Trophoblast cell (in vitro differentiated cells and primary cell): ENCODE results near the gene ATG2B.

Experiments
- DNase-seq, 2 donors: peaks; one replicate each; pipeline ENCODE4 v3.0.0-alpha.2; 2016
- H2AFZ ChIP-seq: 2 replicates; pipeline ENCODE4 v1.6.1; 2013; ENCODE audit warnings: low read length, moderate library complexity, mild to moderate bottlenecking; ENCODE audit not compliant: insufficient read depth, poor library complexity
- H2AK5ac ChIP-seq: 2 replicates; pipeline ENCODE4 v1.6.1; 2013; ENCODE audit warnings: mild to moderate bottlenecking, low read length
- H2BK120ac ChIP-seq: 2 replicates; pipeline ENCODE4 v1.6.1; 2013; ENCODE audit warnings: low read length, mild to moderate bottlenecking, moderate library complexity; ENCODE audit not compliant: insufficient read depth, poor library complexity
- H2BK12ac ChIP-seq: 2 replicates; pipeline ENCODE4 v1.6.1; 2013; ENCODE audit warnings: mild to moderate bottlenecking, low read length, moderate library complexity
- H2BK5ac ChIP-seq: 2 replicates; pipeline ENCODE4 v1.6.1; 2013; ENCODE audit warnings: low read length, low read depth, moderate library complexity, mild to moderate bottlenecking; ENCODE audit not compliant: poor library complexity
- H3K14ac ChIP-seq: 2 replicates; pipeline ENCODE4 v1.6.1; 2013; ENCODE audit warnings: mild to moderate bottlenecking, low read length
- H3K18ac ChIP-seq: 2 replicates; pipeline ENCODE4 v1.6.1; 2013; ENCODE audit warnings: mild to moderate bottlenecking, low read length
- H3K23ac ChIP-seq: 2 replicates; pipeline ENCODE4 v1.6.1; 2013; ENCODE audit warnings: low read length
- H3K27ac ChIP-seq: 2 replicates; pipeline ENCODE4 v1.5.1; 2013; ENCODE audit warnings: low read depth, mild to moderate bottlenecking, inconsistent platforms, low read length, moderate library complexity
- H3K27me3 ChIP-seq: 2 replicates; pipeline ENCODE4 v1.6.1; 2013; ENCODE audit warnings: inconsistent platforms, mild to moderate bottlenecking, low read length, moderate library complexity; ENCODE audit not compliant: insufficient read depth
- H3K36me3 ChIP-seq, 2 experiments: 1 replicate in 1 of 2; 2 replicates in 1 of 2; pipeline ENCODE4 v1.6.1; 2013; ENCODE audit warnings: low read length in 2 of 2, mild to moderate bottlenecking in 2 of 2, moderate library complexity in 1 of 2; ENCODE audit not compliant: insufficient read depth in 2 of 2, control insufficient read depth in 1 of 2
- H3K4ac ChIP-seq: 2 replicates; pipeline ENCODE4 v1.6.1; 2013; ENCODE audit warnings: low read depth, mild to moderate bottlenecking, low read length, moderate library complexity
- H3K4me1 ChIP-seq, 2 experiments: 1 replicate in 1 of 2; 2 replicates in 1 of 2; pipeline ENCODE4 v1.6.1; 2013; ENCODE audit warnings: low read length in 2 of 2, mild to moderate bottlenecking in 2 of 2, moderate library complexity in 1 of 2; ENCODE audit not compliant: insufficient read depth in 2 of 2, control insufficient read depth in 1 of 2
- H3K4me2 ChIP-seq: 2 replicates; pipeline ENCODE4 v1.6.1; 2013; ENCODE audit warnings: inconsistent platforms, mild to moderate bottlenecking, low read length, moderate library complexity
- H3K4me3 ChIP-seq: 2 replicates; pipeline ENCODE4 v1.5.1; 2013; ENCODE audit warnings: mild to moderate bottlenecking, low read depth, low read length, inconsistent platforms
- H3K79me1 ChIP-seq: one replicate; pipeline ENCODE4 v1.6.1; 2013; ENCODE audit warnings: low read length
- H3K79me2 ChIP-seq: 2 replicates; pipeline ENCODE4 v1.6.1; 2013; ENCODE audit warnings: low read length, mild to moderate bottlenecking; ENCODE audit not compliant: control insufficient read depth, insufficient read depth, poor library complexity
- H3K9ac ChIP-seq: 2 replicates; pipeline ENCODE4 v1.6.1; 2013; ENCODE audit warnings: mild to moderate bottlenecking, low read length
- H3K9me3 ChIP-seq: 2 replicates; pipeline ENCODE4 v1.6.1; 2013; ENCODE audit warnings: low read depth, mild to moderate bottlenecking, control low read depth, inconsistent platforms, low read length; ENCODE audit not compliant: insufficient read depth
- H4K12ac ChIP-seq: 2 replicates; pipeline ENCODE4 v1.6.1; 2013; ENCODE audit warnings: low read depth, mild to moderate bottlenecking, low read length, moderate library complexity
- H4K8ac ChIP-seq: 2 replicates; pipeline ENCODE4 v1.6.1; 2013; ENCODE audit warnings: low read depth, mild to moderate bottlenecking, low read length, moderate library complexity
- H4K91ac ChIP-seq: one replicate; pipeline ENCODE4 v1.6.1; 2013; ENCODE audit warnings: low read depth, mild to moderate bottlenecking, low read length, moderate library complexity
- WGBS: extraction: QIAGEN DNeasy Blood & Tissue Kit; methylation state at CpG from one replicate; pipeline ENCODE4 v1.1.7; 2013; ENCODE audit warnings: missing lambda C conversion rate; ENCODE audit not compliant: insufficient read length, insufficient coverage; ENCODE audit errors: extremely low coverage; 5-methylcytosine and 5-hydroxymethylcytosine counted together

Gene ATG2B

DNA sequence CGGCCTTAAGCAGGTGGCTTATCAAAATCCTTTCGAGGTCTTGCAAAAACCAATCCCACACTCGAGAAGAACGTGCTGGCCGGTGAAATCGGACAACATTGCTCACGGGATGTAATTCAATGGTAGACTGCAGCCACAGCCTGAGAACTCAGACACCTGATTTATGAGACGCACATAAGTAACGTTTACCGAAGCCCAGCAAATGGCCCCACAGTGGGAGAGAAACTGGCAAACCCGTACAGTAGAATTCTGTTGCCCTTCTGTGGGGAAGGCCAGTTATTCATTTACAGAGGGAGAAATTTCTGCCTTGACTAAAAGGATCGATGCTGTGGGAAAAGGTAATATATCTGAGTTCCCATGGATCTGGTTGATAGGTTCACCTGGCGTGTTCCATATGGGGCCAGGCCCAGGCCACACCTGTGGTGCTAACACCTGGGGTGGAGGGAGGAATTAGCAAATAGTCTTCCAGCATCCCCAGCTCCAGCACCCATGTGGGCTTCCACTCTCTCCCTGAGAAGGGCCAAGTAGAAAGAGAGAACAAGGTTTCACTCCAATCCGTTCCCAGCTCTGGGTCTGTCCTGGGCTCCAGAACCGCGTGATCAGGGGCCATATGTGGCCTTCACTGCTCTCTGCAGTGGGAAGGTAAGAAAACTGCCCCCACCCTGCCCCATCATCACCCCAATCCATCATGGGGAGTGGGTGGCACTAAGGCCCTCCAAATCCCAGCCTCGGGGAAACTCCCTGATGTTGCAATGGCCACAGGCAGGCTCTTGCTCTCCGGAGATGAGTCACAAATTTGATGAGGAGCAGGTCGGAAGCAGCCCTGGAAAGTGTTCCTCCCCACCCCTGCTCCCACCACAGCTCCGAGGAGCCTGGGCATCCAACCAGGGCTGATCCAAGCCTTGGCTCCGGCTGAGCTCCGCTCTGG lies 94.4 kb downstream of the ATG2B start:
- Histone ChIP-seq H3K9ac (no peak overlapping the region), H3K4ac (peak overlapping the region; percentile 73), H3K27ac (peak overlapping the region; percentile 37), H3K36me3 (peaks cover 0 to 3% of the 10 kb centered on the region in 2 experiments), H4K12ac (no peak overlapping the region), H3K4me3 (no peak overlapping the region), H3K23ac (no peak overlapping the region), H2BK120ac (peak overlapping the region; percentile 86), H3K14ac (peak overlapping the region; percentile 72), H4K8ac (peak overlapping the region; percentile 77), H2AFZ (no peak overlapping the region), H3K18ac (peak overlapping the region; percentile 88), H2BK5ac (peak overlapping the region; percentile 95), H2BK12ac (peak overlapping the region; percentile 95), H3K4me1 (peaks cover 27 to 34% of the 10 kb centered on the region in 2 experiments), H3K4me2 (no peak overlapping the region), H4K91ac (peak overlapping the region; percentile 96), H3K79me2 (peaks cover 5% of the 10 kb centered on the region), H3K9me3 (no peaks in the 10 kb centered on the region), H3K27me3 (no peaks in the 10 kb centered on the region), H3K79me1 (peaks cover 55% of the 10 kb centered on the region), H2AK5ac (peak overlapping the region; percentile 81)
- WGBS, result no CpG with 5 or more reads among the region's 22 CpGs
- no peak for DNase-seq

DNA sequence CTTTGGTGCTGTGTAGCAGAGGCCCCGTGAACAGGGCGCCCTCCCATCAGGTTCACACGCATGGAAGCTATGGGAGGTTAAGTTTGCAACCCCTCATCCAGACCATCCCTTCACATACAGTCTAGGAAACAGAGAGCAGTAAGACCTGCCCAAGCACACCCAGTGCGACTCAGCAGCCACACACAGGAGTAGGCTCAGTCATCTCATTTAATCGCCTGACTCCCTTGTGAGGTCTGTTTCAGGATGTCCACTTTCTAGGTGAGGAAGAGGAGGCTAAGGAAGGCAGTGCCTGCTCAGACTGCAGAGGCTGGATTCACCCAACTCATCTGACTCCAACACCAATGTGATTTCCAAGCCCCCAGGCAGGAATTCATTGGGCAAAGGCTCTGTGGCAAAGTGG lies 95.2 kb downstream of the ATG2B start:
- peak overlapping the region; percentile 91 for H2BK12ac ChIP-seq
- H3K36me3 ChIP-seq, result peaks cover 0 to 3% of the 10 kb centered on the region in 2 experiments
- H3K79me2 ChIP-seq, result peaks cover 5% of the 10 kb centered on the region
- H4K91ac ChIP-seq, result peak overlapping the region; percentile 96
- H3K27me3 ChIP-seq, result no peaks in the 10 kb centered on the region
- no peak overlapping the region for H3K4me3 ChIP-seq
- H2BK120ac ChIP-seq, result peak overlapping the region; percentile 70
- H3K18ac ChIP-seq, result peak overlapping the region; percentile 73
- H3K79me1 ChIP-seq, result peaks cover 49% of the 10 kb centered on the region
- peak overlapping the region; percentile 73 for H3K14ac ChIP-seq
- peak overlapping the region; percentile 72 for H2AK5ac ChIP-seq
- peak overlapping the region; percentile 15 for H2BK5ac ChIP-seq
- peak overlapping the region; percentile 48 for H4K8ac ChIP-seq
- no CpG with 5 or more reads among the region's 5 CpGs for WGBS
- no peaks in the 10 kb centered on the region for H3K9me3 ChIP-seq
- no peak overlapping the region for H2AFZ ChIP-seq
- no peak overlapping the region for H3K9ac ChIP-seq
- no peak overlapping the region for H3K4ac ChIP-seq
- no peak overlapping the region for H3K23ac ChIP-seq
- H3K4me2 ChIP-seq, result no peak overlapping the region
- no peak for DNase-seq
- no peak overlapping the region for H4K12ac ChIP-seq
- H3K4me1 ChIP-seq, result peaks cover 25 to 32% of the 10 kb centered on the region in 2 experiments
- H3K27ac ChIP-seq, result peak overlapping the region; percentile 40

DNA sequence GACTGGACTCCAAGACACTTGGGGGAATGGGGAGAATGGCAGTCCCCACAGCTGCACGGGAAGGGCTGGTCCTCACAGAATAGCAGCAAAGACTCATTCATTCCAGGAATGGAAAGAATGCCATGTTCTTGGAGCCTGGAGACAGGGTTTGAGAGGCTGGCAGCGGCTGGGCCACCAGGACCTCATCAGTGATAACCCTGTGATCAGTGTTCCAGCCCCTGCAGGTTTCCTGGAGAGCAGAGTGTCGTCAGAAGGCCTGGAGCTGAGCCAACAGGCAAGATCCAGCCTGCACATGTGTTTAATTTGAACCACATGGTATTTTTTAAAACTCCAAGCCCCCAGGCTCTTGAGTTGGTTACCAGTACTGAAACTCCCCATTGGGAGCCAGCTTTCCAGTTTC lies 95.8 kb downstream of the ATG2B start:
- WGBS, result no CpG with 5 or more reads among the region's 3 CpGs

DNA sequence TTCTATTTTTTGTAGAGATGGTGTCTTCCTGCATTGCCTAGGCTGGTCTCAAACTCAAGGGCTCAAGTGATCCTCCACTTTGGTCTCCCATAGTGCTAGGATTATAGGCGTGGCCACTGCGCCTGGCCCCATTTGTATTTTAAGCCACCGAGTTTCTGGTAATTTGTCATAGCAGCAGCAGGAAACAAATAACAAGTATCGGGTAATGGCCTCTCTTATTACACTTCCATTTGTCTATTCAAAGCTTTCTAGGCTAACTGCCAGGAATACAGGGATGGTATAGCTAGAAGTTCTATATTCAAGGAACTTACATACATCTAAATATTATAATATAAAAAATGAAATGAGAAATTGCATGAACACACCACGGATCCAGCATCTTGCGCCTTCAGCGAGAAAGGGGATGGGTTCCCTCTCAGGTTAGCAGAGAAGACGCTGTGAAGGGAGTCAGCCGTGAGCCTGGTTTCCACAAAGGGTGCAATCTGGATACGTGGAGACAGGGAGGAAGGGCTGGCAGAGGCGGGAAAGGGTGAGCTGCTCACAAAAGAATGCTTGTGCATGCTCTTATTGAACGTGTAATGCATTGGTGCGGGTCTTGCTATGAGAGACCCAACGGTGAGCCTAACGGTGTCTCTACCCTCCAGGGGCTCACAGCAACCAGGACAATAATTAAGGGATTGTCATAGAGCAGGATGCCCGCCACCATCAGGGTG lies 97.6 kb downstream of the ATG2B start:
- peaks cover 25 to 32% of the 10 kb centered on the region in 2 experiments for H3K4me1 ChIP-seq
- H2BK12ac ChIP-seq, result peak overlapping the region; percentile 94
- no peak overlapping the region for H3K27ac ChIP-seq
- H3K79me2 ChIP-seq, result peaks cover 5% of the 10 kb centered on the region
- H3K14ac ChIP-seq, result peak overlapping the region; percentile 35
- peak overlapping the region; percentile 96 for H4K91ac ChIP-seq
- no peaks in the 10 kb centered on the region for H3K27me3 ChIP-seq
- no peak for DNase-seq
- peak overlapping the region; percentile 62 for H2BK5ac ChIP-seq
- WGBS, result no CpG with 5 or more reads among the region's 16 CpGs
- H3K9me3 ChIP-seq, result no peaks in the 10 kb centered on the region
- no peak overlapping the region for H3K4me3 ChIP-seq
- peak overlapping the region; percentile 3 for H3K4ac ChIP-seq
- H3K9ac ChIP-seq, result no peak overlapping the region
- H2AFZ ChIP-seq, result no peak overlapping the region
- no peak overlapping the region for H3K23ac ChIP-seq
- peaks cover 0 to 4% of the 10 kb centered on the region in 2 experiments for H3K36me3 ChIP-seq
- no peak overlapping the region for H3K4me2 ChIP-seq
- no peak overlapping the region for H3K18ac ChIP-seq
- peaks cover 43% of the 10 kb centered on the region for H3K79me1 ChIP-seq
- no peak overlapping the region for H4K12ac ChIP-seq
- H2BK120ac ChIP-seq, result peak overlapping the region; percentile 48
- peak overlapping the region; percentile 20 for H2AK5ac ChIP-seq
- peak overlapping the region; percentile 17 for H4K8ac ChIP-seq

More for the DNA sequence above, 95.8 kb downstream of the ATG2B start:
- Histone ChIP-seq H3K36me3 (peaks cover 0 to 4% of the 10 kb centered on the region in 2 experiments), H2BK12ac (peak overlapping the region; percentile 84), H2BK5ac (peak overlapping the region; percentile 18), H3K27me3 (no peaks in the 10 kb centered on the region), H2AFZ (no peak overlapping the region), H3K23ac (no peak overlapping the region), H3K4ac (peak overlapping the region; percentile 8), H2AK5ac (peak overlapping the region; percentile 84), H3K4me1 (peaks cover 25 to 32% of the 10 kb centered on the region in 2 experiments), H3K27ac (peak overlapping the region; percentile 46), H3K9me3 (no peaks in the 10 kb centered on the region), H4K12ac (no peak overlapping the region), H4K8ac (peak overlapping the region; percentile 52), H3K79me1 (peaks cover 49% of the 10 kb centered on the region), H3K9ac (no peak overlapping the region), H3K4me3 (no peak overlapping the region), H2BK120ac (peak overlapping the region; percentile 70), H3K18ac (peak overlapping the region; percentile 8), H3K14ac (peak overlapping the region; percentile 37), H4K91ac (peak overlapping the region; percentile 96), H3K4me2 (no peak overlapping the region), H3K79me2 (peaks cover 5% of the 10 kb centered on the region)
- DNase-seq, result peak in 1 of 2 donors; percentile 29
